ENCODE results near the gene EVA1A.

The EVA1A gene

DNA sequence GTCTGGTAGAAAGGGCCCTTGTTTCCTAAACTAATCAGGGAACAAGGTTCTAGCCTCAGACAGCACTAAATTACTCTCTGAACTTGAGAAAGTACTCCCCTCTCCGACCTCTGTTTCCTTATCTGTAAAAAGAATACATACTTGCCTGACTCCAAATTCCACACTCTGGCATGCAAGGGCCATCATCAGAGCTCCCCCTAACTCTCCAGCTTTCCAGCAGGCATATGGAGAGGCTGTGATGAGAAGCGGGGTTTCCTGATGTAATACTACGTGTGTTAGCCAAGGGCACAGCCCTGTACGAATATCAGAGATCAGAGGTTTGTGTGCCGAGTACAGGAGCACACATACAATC lies 1.8 kb upstream of the EVA1A start:
- DNase-seq, result no peak

DNA sequence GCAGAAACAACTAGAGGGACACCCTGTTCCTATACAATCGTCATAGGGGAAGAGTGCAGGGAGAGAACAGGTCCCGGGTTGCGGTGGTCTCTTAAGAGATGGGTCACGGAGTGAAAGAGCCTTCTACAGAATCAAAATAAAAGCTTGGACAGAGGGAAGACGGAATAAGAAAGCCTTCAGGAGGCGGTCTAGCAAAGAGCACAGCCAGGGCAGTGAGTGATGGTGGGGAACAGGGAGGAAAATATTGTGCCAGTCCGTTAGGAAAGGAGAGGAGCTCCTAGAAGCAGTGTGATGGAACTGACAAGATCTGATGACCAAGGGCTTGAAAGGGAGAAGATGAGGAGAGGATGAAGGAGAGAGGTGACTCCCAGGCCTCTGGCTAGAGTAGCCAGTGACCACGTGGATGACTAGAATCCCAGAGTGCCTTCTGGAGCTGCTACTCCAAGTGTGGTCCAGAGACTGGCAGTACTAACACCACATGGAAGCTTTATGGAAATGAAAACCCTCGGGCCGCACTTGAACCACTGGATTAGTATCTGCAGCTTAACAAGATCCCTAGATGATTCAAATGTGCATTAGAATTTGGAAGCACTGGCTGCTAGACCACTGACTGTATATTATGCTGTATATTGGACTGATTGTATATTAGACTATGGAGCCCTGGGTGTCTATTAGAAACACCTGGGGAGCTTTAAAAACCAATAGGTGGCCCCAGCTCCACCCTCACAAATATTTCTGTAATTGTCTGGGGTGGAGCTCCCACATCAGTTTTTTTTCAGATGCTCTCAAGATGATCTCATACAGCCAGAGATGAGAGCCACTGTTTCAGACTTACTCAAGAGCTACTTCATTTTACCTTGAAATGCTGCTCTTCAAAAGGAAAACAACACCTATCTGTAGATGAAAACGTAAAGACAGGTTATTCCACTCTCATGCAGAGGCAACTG lies 1.1 kb upstream of the EVA1A start:
- DNase-seq, result no peak

DNA sequence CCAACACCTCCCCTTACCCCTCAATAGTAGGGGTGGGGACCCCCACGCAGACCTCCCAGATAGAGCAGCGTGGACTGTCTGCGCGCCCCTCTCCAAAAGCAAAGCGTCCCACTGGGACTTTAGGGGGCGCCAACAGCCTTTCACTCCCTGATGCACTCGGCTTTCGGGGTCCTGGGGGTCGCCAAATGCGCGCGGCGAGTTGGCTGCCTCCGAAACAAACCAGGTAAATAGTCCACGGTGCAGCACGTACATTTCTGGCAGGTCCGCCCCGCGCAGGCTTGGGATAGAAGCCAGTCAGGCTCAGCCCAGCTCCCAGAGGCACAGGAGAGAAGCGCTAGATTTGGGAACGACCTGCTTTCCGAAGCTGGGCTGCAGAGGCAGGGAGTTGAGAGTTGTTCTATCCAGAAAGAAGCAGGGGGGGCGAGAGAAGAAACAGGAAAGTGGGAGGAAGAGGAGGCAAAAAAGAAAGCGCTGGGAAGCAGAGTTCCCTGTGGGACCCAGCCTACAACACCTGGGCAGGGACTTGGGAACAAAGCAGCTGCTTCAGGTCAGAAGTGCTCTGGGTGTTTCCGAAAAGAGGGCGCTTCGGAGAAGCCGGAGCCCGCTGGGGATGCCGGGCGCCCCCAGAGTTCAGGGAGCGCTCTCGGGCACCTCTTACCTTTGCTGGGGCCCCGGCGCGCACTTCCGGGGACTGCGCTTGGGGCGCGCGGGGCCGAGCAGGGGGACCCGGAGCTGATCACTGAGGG lies 544 bp downstream of the EVA1A start:
- no peak for DNase-seq

DNA sequence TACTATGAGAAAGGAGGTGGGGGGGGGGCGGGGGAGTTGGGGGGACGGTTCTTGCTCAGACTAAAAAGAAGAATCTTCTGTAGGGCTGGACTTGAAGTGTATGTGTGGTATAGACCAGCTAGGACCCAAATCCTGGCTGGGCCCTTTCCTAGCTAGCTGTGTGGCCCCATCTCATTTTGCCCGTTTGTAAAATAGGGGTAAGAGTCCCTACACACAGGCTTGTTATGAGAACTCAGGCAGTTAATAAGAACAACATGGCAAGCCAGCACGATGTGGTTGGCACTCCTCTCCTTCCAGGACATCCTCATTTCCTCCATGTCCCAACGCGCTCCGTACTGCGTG lies 1.1 kb downstream of the EVA1A start:
- DNase-seq, result no peak

DNA sequence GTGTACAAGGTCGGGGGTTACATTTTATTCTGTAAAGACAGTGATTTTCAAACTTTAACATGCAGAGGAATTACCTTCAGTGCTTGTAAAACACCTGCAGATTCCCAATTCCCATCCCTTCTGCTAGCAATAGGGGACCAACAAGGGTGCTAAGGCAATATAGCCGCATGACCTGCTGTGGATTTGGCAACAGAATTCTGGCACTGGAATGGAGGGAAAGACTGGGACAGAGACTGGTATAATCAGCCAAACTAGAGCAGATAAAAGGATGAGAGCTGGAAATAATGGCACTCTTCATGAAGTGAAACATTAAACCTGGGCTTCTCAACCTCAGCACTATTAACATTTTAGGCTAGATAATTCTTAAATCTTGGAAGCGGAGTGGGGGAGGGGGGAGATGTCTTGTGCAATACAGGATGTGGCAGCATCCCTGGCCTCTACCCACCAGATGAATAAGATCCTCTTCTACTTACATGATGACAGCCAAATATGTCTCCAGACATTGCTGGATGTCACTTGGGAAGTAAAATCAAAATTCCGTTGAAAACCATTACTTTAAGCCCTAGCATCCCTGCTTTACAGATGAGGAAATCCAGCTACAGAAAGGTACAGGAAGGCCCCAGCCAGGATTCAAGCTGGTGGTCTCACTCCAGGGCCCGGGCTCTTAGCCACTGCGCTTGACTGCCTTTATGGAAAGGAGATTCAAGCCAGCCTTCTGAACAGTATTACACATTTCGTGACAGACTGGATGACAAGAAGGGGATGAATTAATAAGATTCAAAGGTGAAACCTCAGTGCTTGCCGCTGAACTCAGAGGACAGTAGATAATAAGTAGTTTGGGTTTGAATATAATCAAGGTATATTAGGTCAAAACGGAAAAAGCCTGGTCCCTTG lies 1.7 kb downstream of the EVA1A start:
- DNase-seq, result no peak

DNA sequence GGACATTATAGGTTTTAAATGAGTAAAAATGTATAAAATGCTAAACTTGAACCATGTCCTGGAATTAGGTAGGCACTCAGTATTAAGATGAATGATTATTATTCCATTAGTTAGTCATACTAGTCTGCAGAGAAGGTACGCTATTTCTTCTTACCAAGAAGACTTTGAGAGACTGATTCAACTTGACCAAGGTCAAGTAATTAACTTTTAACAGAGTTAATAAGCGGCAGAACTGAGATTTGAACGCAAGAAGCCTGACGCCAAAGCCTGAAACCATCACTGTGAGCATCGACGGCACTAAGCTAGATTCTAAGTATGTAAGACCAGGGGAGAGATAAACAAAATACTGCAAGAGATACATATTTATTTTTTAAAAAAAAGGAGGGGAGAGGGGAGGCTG lies 2.6 kb downstream of the EVA1A start:
- DNase-seq, result no peak

DNA sequence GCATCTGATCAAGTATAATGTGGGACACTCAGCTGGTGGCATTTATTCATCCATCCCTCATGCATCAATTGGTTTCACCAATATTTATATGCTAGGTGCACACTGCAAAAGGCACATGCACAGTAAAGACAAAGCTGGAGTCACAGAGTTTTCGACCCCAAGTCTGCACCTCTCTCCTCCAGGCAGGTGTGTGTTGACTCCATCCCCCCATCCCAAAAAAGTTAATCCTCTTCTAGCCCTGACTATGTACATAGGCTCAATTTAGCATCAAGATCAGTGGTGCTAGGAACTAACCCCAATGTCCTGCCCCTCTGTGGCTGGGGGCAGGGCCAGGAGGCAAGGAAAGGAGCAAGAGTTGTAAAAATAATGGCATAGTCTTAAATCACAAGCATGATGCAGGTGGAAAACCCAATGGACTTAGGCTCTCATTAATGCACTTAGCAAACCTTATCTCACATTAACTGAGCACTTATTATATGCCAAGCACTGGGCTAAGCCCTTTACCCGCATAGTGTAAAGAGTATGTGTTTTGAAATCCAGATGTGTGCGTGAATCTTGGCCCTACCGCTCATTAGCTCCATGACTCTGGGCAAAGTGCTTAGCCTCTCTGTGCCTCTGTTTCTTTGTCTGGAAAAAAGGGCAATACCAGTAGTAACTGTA lies 3.1 kb downstream of the EVA1A start:
- no peak for DNase-seq

DNA sequence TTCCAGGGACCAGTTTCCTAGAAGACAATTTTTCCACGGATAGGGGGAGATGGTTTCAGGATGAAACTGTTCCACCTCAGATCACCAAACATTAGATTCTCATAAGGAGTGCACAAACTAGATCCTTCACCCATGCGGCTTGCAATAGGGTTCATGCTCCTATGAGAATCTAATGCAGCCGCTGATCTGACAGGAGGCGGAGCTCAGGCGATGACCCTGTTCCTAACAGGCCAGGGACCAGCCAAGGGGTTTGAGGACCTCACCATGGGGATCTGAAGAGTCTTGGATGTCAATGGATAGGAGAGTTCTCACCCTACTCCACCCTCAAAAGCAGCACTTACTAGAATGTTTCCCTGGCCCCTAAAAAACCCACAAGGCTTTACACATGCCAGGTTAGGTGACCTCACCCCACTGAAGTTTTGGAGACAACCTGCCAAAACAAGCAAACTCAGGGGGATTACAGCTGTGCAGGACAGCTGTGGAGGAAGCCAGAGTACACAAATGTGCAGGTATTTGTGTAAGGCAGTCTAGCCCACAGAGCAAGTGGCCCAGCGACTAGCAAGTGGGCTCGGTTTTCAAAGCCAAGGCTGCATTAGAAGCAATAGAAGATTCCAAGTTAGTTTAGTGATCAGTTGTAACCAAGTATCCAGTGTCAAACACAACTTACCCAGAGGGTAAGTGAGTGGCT lies 3.9 kb downstream of the EVA1A start:
- DNase-seq, result no peak

DNA sequence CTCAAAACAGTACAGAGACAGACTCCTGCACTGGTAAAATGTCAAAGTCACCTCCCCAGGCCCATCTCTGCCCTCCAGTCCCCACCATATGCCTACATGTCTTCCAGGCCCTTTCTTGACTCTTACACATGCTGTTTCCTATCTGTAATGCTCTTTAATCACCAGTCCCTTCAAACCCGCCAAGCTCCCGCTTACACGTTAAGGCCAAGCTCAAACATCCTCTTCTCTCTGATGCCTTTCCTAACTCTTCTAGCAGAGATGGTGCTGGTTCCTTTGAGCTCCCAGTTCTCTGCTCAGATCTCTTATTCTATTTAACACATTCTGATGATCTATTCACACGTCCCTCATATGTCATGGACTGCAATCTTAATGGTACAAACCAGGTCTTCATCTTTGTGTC lies 5.0 kb downstream of the EVA1A start:
- DNase-seq, result no peak

DNA sequence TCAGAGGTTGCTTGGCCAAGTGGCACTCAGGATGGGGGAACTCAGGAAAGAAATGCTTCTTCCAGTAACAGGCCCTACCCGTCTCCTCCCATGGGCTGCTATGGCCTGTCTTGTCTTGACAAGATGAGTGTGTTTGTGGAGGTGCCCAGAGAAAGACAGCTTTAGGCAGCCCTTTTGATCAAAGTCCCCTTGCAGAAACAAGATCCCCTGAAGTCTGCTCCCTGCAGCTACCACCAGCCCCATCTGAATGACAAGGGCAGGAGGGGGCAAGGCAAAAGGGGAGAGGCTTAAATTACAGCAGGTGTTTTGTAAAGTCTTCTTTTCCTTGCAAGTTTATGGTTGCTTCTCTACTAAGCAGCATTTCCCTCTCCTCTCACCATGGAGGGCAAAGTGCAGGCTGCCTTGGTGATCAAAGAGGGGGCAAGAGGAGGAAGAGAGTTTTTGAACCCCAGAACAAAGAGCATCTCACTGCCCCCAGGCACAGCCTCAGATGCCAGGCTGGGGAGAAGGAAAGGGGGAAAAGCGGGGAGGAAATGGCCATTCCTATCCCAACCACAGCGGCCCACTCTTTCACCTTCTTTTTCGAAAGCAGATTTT lies 6.7 kb downstream of the EVA1A start:
- no peak for DNase-seq

DNA sequence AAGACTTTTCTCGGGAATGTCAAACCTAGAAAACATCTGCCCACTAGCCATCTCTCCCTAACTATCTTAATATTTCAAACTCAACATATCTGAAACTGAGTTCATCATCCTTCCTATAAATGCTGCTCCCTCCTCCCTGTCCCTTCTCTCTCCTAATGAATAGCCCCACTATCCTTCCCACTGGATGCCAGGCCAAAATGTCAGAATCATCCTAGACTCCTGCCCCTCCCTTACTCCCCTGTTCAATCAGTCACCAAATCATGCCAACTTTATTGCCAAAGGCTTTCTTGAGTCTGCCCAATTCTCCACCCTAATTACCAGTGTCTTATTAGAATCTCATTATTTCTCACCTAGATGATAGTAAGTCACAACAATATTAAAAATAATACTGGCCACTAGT lies 8.5 kb downstream of the EVA1A start:
- DNase-seq, result no peak

DNA sequence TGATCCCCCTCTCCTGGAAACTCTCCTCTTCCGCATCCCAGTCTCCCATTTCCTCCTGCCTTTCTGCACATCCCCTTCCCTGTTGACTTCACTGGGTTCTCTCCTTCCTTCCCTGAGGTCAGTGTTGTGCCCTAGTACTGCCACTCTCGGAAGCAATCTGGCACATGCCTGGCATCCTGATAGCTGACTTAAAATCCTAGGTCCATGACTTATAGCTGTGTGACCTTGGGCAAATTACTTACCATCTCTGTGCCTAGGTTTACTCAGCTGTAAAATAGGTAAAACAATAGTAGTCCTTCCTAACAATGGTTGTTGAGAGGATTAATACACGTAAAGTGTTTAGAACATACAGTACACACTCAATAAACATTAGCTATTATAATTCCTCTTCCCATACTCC lies 9.3 kb downstream of the EVA1A start:
- DNase-seq, result no peak

DNA sequence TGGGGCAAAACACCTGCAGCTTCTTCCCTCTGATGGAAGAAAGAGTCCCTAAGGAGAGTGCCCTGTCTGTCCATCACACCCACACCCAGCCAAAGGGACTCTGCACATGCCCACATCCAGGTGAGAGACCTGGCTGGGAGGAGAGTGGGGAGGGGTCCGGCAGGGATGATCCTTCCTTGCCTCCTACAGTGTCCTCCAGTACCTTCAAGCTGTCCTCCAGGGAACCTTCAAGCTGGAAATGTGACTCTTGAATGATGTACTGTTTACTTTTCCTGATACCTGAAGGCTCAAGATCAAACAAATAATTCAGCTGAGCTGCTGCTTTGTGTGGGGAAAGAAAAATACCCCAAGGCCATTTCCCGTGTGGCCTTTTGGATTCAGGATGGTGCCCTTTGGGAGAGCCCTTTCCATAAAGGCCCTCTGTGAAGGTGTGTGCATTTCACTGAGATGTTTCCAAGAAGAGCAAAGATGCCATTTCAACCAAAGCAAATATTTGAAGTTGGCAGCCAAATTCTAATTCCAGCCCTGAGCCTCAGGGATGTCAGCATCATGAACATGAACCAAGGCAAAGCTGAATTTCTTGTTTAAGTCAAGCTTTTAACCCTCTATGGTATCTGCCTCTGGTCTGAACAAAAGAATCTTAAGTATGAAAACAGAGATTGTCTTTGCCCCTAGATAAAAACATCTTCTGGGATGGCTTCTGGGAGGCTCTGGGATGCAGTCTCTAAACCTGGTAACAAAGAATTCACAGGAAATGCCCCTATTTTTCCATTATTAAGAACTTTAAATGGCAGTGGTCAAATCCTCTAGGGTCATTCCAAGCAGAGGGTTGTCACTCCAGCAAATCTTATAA lies 11.1 kb downstream of the EVA1A start:
- no peak for DNase-seq

DNA sequence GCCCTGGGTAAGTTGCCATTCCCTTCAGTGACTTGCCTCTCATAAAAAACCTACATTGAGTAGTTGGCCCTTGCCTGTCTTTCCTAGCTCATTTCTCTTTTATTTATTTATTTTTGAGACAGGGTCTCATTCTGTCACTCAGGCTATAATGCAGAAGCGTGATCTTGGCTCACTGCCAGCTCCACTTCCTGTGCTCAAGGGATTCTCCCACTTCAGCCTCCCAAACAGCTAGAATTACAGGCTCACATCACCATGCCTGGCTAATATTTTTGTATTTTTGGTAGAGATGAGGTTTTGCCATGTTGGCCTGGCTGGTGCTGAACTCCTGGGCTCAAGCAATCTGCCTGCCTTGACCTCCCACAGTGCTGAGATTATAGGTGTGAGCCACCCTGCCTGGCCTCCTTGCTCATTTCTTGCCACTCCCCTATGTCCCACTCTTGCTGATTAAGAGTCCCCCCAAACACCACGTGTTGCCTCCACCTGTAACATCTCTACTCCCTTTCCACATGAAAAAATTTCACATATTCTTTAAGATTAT lies 12.6 kb downstream of the EVA1A start:
- DNase-seq, result no peak

DNA sequence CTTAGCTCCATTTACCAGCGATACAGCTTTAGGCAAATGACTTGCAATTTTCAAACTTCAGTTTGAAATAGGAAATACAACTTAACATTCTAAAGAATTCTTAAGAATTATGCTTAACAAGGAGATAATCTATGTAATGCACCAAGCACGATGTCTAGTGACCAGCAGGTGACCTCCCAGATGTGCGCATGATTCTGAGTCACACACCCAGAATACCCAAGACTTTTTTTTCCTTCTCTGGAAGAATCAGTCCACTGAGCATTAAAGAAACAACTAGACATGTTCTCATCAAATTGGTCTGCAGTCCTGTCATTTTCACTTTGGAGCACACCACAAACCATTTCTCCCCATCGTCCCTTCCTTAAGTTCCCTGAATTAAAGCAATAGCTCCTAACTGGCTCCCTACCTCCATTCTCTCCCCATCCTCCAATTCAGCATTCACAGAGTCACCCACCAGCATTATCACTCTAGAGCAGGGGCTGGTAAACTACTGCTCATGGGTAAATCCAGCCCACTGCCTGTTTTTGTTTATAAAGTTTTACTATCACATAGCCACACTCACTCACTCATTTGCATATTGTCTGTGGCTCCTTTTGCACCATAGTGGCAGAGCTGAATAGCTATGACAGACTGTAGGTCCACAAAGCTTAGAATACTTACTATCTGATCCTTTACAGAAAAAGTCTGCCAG lies 13.2 kb downstream of the EVA1A start:
- no peak for DNase-seq

DNA sequence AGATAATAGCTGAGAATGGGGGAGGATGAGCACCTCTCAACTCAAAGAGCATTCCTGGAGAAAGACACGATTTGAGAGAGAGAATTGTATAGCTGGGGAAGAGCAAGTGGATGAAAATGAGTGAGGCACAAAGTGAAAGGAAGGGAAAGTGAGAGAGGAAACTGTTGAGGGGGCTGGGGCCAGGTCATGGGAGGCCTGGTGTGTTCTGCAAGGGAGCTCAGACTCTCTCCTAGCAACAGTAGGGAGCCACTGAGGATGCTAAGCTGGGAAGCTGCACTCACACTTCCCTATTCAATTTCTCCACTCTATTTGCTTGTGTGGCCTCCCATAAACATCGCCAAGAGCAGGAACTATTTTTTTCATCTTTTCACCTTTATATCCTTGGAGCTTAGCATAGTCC lies 14.8 kb downstream of the EVA1A start:
- no peak for DNase-seq

DNA sequence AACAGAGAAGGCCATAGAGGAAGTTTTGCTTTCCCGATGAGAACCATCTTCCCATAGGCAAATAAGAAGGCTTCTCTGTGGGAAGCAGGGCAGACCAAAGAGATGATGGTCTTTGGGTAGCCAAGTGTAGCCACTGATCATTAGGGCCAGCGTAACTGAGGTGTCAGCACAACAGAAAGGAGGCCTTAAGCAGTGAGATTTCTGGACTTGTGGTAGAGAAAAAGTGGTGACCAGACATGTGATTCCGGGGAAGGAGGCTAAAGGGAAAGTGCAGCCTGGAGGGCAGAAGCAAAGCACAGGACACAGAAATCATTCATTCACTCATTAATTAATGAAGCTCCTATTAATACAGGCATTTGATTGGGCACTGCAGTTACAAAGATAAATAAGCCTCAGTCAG lies 15.4 kb downstream of the EVA1A start:
- no peak for DNase-seq

DNA sequence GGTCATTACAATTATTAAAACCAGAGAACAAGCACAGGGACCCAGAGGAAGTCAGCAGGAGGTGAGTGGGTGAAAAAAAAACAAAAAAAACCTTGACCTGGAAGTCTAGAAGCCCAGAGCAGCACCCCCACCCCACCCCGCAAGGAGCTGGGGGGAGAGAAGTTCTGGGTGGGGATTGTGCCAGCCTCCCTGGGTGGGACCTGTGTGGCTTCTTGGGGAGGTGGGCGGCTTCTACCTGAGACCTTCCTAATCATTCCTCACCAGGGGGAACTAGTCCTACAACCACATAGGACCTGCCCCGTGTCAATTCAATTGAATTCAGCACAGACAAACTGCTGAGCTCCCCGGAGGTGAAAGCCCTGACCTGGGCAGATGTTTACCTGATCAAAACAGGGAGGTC lies 17.3 kb downstream of the EVA1A start:
- DNase-seq, result no peak

DNA sequence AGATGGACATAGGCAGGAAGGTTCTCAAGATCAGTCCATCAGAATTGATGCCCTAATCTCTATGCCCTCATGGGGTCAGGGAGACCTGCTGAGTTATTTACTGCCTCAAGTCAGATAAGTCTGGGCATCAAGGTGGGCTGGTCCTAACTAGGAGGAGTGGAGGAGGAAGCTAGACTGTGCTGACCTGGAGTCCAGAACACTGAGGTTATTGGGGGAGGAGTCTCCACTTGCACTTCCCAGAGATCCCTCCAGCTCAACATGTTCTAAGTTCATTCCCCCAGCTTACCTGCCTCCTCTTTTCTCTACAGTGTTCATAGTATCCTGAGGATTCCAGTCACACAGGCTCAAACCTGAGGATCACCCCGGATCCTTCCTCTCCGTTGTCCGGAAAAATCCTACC lies 19.3 kb downstream of the EVA1A start:
- no peak for DNase-seq

DNA sequence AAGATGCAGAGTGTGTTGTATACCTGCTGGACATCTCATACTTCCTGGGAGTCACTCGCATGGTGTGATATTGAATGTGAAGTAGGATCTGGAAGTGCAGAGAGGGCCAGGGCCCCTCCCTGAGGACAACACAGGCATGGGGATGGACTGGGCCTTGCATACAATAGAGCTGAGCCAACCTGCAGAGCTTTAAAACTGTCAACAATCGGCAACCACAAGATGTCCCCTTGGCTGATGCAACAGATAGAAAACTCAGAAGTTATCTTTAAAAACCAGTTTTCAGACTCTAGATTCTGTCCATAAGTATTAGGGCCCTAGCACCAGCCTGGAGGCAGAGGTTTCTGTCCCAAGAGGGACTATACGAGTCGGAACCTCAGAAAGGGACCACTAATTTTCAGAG lies 19.7 kb downstream of the EVA1A start:
- no peak for DNase-seq

Measured in central memory CD4-positive, alpha-beta T cell (primary cell).